Right lobe of liver (tissue), 6 donors: ENCODE results near the gene COX15. TPM values are rescaled to one million over a fixed set of nuclear protein-coding genes. Genes with fewer than 3 reads are reported as not detected.
A peak's percentile ranks its signal among the peaks of the same experiment; 100 is the strongest.

Experiments used
- ATAC-seq, 4 donors: fragments of 200-7000 bp; cut with Tn5 transposase; one replicate each; pipeline ENCODE4 v1.9.1; 2020; ENCODE audit warnings: mild to moderate bottlenecking in 4 of 4, moderate library complexity in 4 of 4
- DNase-seq, 3 donors: peaks; one replicate each; pipeline ENCODE4 v3.0.0-alpha.2; 2020
- H3K27ac ChIP-seq, 3 donors: fragments of 200-600 bp; one replicate each; pipeline ENCODE4 v1.8.0; 2022
- H3K27me3 ChIP-seq, 2 donors: fragments of 200-600 bp; one replicate each; pipeline ENCODE4 v1.8.0; 2022
- H3K36me3 ChIP-seq, 4 donors: fragments of 200-600 bp; sonication (generic) in 1 of 4; one replicate each; pipeline versions ENCODE4 v1.5.1 to v1.8.0; 2017 to 2022; ENCODE audit warnings: control low read depth in 1 of 4
- H3K4me1 ChIP-seq, 4 donors: fragments of 200-600 bp; sonication (generic) in 1 of 4; one replicate each; pipeline versions ENCODE4 v1.5.1 to v1.8.0; 2017 to 2022; ENCODE audit warnings: control low read depth in 1 of 4
- H3K4me3 ChIP-seq, 3 donors: fragments of 200-600 bp; one replicate each; pipeline ENCODE4 v1.8.0; 2022
- H3K9me3 ChIP-seq, 4 donors: fragments of 200-600 bp; sonication (generic) in 1 of 4; one replicate each; pipeline versions ENCODE4 v1.5.1 to v1.8.0; 2017 to 2022; ENCODE audit warnings: control low read depth in 1 of 4
- POLR2A ChIP-seq: fragments of 450-650 bp; IDR thresholded peaks from one replicate; pipeline ENCODE4 v1.6.1; 2017; ENCODE audit warnings: antibody characterized with exemption, mild to moderate bottlenecking
- WGBS: methylation state at CpG from one replicate; pipeline ENCODE4 v1.1.6; 2018; ENCODE audit warnings: low coverage, low lambda C conversion rate; ENCODE audit not compliant: insufficient coverage; ENCODE audit errors: missing lambda C conversion rate; 5-methylcytosine and 5-hydroxymethylcytosine counted together
- intact Hi-C, 2 donors: fragments of 100-400 bp; cut with DNase I; formaldehyde crosslinking; loops; one replicate each; pipeline versions ENCODE4 v1.11.2 to v1.14.1; 2022
- total RNA-seq, 6 experiments: library from RNA; depleted of rRNA in 2 of 6; stranded (reverse); fragments of >200 nt in 2 of 6; fragmentation: NEBNext Ultra II Directional in 3 of 6; extraction: Animal tissue kit (Norgen Biotek cat#: 25700) in 3 of 6; gene quantifications; one replicate each; pipeline versions ENCODE4 v1.1.0 to v1.2.4, GENCODE V29; 2016 to 2023
- TF ChIP-seq, protein P1 (sequence below), 4 donors: fragments of 200-600 bp in 3 of 4; fragments of 450-650 bp in 1 of 4; IDR thresholded peaks; one replicate each; pipeline versions ENCODE4 v1.5.1 to v1.8.0; 2016 to 2022; ENCODE audit warnings: antibody characterized with exemption in 4 of 4, mild to moderate bottlenecking in 2 of 4
- donor health status: DM: no; HTN: yes; CAD: no.
- donor health status: DM: no; HTN: no; CAD: no.
- donor health status: DM: no; HTN: no; CAD: no.
- donor health status: DM: no; HTN: yes; CAD: no.
- donor health status: DM: no; HTN: yes; CAD: no.

The COX15 gene
- total RNA-seq, 6 experiments from 2014 or later: 22.4 to 29.0 (median 23.4) TPM

- H3K27ac ChIP-seq: no peak overlapping the region
- H3K36me3 ChIP-seq: peaks cover 0 to 21% (median 6%) of the 10 kb centered on the region in 4 donors
- TF ChIP-seq, protein P1, sequence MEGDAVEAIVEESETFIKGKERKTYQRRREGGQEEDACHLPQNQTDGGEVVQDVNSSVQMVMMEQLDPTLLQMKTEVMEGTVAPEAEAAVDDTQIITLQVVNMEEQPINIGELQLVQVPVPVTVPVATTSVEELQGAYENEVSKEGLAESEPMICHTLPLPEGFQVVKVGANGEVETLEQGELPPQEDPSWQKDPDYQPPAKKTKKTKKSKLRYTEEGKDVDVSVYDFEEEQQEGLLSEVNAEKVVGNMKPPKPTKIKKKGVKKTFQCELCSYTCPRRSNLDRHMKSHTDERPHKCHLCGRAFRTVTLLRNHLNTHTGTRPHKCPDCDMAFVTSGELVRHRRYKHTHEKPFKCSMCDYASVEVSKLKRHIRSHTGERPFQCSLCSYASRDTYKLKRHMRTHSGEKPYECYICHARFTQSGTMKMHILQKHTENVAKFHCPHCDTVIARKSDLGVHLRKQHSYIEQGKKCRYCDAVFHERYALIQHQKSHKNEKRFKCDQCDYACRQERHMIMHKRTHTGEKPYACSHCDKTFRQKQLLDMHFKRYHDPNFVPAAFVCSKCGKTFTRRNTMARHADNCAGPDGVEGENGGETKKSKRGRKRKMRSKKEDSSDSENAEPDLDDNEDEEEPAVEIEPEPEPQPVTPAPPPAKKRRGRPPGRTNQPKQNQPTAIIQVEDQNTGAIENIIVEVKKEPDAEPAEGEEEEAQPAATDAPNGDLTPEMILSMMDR (IDR thresholded peaks at IDR 0.05): no peak
- TF ChIP-seq POLR2A: no peak
- H3K27me3 ChIP-seq: no peaks in the 10 kb centered on the region
- 95% methylated on average over 2 of the region's 2 CpGs for WGBS
- no peak for DNase-seq
- H3K4me1 ChIP-seq: peaks cover 0 to 28% (median 10%) of the 10 kb centered on the region in 4 donors
- intact Hi-C loops: no loop called here
- no peak overlapping the region for H3K4me3 ChIP-seq
- ATAC-seq: no peak
- H3K9me3 ChIP-seq: no peaks in the 10 kb centered on the region
These were observed 26.4 kb upstream of the COX15 start for GRCh38 chr10:99758211-99758891.

- no peak overlapping the region for H3K27ac ChIP-seq
- no peaks in the 10 kb centered on the region for H3K9me3 ChIP-seq
- H3K27me3 ChIP-seq: no peaks in the 10 kb centered on the region
- H3K4me3 ChIP-seq: no peak overlapping the region
- DNase-seq (no peak), ATAC-seq (no peak)
- H3K4me1 ChIP-seq: peaks cover 0 to 28% (median 10%) of the 10 kb centered on the region in 4 donors
- TF ChIP-seq, protein P1 (IDR thresholded peaks at IDR 0.05): no peak
- no peak for TF ChIP-seq POLR2A
- WGBS: 100% methylated on average over 1 of the region's 1 CpG
- intact Hi-C loops: no loop called here
- peaks cover 0 to 26% (median 6%) of the 10 kb centered on the region in 4 donors for H3K36me3 ChIP-seq
These were observed 24.2 kb upstream of the COX15 start for GRCh38 chr10:99756159-99756558.

GRCh38 chr10:99754670-99755069 is 22.7 kb upstream of the COX15 start:
- TF ChIP-seq POLR2A: no peak
- TF ChIP-seq, protein P1 (IDR thresholded peaks at IDR 0.05): no peak
- intact Hi-C loops: no loop called here
- DNase-seq (no peak), ATAC-seq (peak; percentile 93 to 97 (median 94))
- Histone ChIP-seq H3K27ac (peak overlapping the region; percentile 35 to 65 (median 51)), H3K9me3 (no peaks in the 10 kb centered on the region), H3K4me1 (peaks cover 0 to 28% (median 10%) of the 10 kb centered on the region in 4 donors), H3K4me3 (no peak overlapping the region), H3K27me3 (no peaks in the 10 kb centered on the region), H3K36me3 (peaks cover 0 to 26% (median 6%) of the 10 kb centered on the region in 4 donors)
- 27% methylated on average over 1 of the region's 1 CpG for whole genome bisulfite sequencing

- Histone ChIP-seq H3K27me3 (no peaks in the 10 kb centered on the region), H3K27ac (no peak overlapping the region), H3K4me1 (peaks cover 0 to 20% (median 9%) of the 10 kb centered on the region in 4 donors), H3K36me3 (peaks cover 0 to 42% (median 18%) of the 10 kb centered on the region in 4 donors), H3K4me3 (no peak overlapping the region), H3K9me3 (no peaks in the 10 kb centered on the region)
- DNase-seq (no peak), ATAC-seq (no peak)
- intact Hi-C loops: no loop called here
- TF ChIP-seq, protein P1 (IDR thresholded peaks at IDR 0.05): no peak
- TF ChIP-seq POLR2A: no peak
These were observed 18.7 kb upstream of the COX15 start for GRCh38 chr10:99750641-99751040.
